Measurements from ENCODE around the gene BAD.

DNA sequence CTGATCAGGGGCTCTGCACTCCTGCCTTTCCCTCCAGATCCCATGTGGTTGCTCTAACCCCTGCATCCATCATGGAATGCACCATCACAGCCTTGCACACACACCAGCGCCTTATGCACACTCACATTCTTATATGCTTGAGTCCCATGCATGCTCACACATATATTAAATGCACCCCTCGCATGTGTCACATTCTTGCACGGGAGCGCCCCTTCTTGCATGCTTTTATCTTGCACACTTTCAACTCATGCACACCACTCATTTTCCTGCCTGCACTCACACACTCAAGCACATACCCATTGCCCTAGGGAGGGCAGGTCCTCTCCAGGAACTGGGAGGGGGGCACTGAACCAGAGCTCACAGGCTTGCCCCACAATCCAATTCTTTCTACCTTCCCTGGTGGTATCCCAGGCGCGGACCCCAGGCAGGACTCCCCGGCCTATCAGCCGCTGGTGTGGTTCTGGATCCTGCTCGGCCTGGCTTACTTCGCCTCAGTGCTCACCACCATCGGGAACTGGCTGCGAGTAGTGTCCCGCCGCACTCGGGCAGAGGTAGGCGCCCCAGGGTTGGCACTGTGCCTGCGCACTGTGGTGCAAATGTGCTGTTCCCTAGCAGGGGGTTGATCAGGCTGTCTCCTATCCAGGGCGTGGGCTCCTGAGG lies 13.4 kb upstream of the BAD start:
- TF ChIP-seq FOXA1 (IDR thresholded peaks at IDR 0.05) (no peak), FOXK2 (IDR thresholded peaks at IDR 0.05) (no peak), BHLHE40 (IDR thresholded peaks at IDR 0.05; ENCODE audit: borderline replicate concordance) (no peak), CTBP1 (IDR thresholded peaks at IDR 0.05; ENCODE audit: borderline replicate concordance) (no peak), L3MBTL2 (conservative IDR thresholded peaks at IDR 0.05) (no peak), SUZ12 (IDR thresholded peaks at IDR 0.05) (no peak), NFRKB (IDR thresholded peaks at IDR 0.05) (no peak), HDGF (IDR thresholded peaks at IDR 0.05; ENCODE audit: borderline replicate concordance) (no peak)
- TF ChIP-seq, protein P1, sequence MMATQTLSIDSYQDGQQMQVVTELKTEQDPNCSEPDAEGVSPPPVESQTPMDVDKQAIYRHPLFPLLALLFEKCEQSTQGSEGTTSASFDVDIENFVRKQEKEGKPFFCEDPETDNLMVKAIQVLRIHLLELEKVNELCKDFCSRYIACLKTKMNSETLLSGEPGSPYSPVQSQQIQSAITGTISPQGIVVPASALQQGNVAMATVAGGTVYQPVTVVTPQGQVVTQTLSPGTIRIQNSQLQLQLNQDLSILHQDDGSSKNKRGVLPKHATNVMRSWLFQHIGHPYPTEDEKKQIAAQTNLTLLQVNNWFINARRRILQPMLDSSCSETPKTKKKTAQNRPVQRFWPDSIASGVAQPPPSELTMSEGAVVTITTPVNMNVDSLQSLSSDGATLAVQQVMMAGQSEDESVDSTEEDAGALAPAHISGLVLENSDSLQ (IDR thresholded peaks at IDR 0.05) = no peak
